WI38 (cell line): Measurements from ENCODE around the gene DENND1C.
A peak's percentile ranks its signal among the peaks of the same experiment; 100 is the strongest.

ENCODE experiments used
- H3K4me3 ChIP-seq: 2 replicates; pipeline ENCODE4 v1.5.1; 2011; ENCODE audit warnings: low read depth, mild to moderate bottlenecking, control low read depth, low read length
- CTCF ChIP-seq: IDR thresholded peaks from 2 replicates; pipeline ENCODE4 v1.5.1; 2012; ENCODE audit warnings: low read depth, mild to moderate bottlenecking, control low read depth, low read length

DENND1C gene

GRCh38 chr19:6424195-6424938 lies 57.2 kb downstream of the DENND1C start, which contains the start of gene KHSRP:
Gene KHSRP (minus strand): TSS chr19:6424811. CDS start chr19:6424701, 110 bp downstream.
- H3K4me3 ChIP-seq: peak within 1 kb of the TSS; percentile 94
- TF ChIP-seq CTCF: no peak

- no peak for TF ChIP-seq CTCF
- peak overlapping the region; percentile 94 for H3K4me3 ChIP-seq
Measured at GRCh38 chr19:6423499-6424194, 57.9 kb downstream of the DENND1C start.

GRCh38 chr19:6421075-6422014 lies 60.2 kb downstream of the DENND1C start:
- H3K4me3 ChIP-seq: no peak overlapping the region
- no peak for TF ChIP-seq CTCF

GRCh38 chr19:6418562-6418932 lies 63.0 kb downstream of the DENND1C start:
- H3K4me3 ChIP-seq: no peak overlapping the region
- no peak for TF ChIP-seq CTCF

GRCh38 chr19:6417713-6418561 lies 63.6 kb downstream of the DENND1C start:
- H3K4me3 ChIP-seq: no peak overlapping the region
- peak; percentile 25; the same call in 1 of the 2 replicates for TF ChIP-seq CTCF
